A673 (cell line): Measurements from ENCODE around the gene EFNA5. TPM values are rescaled to one million over a fixed set of nuclear protein-coding genes. Genes with fewer than 3 reads are reported as not detected.

Source experiments
- BruUV-seq: library from RNA; stranded (reverse); fragments of 400-500 nt; replicated peaks from 2 replicates; lab custom pipeline; 2021; lab: Mats Ljungman, UMichigan
- CTCF ChIA-PET: fragments of 300-600 bp; sonication (Branson Sonifier 250); formaldehyde crosslinking; loops from one replicate; lab custom pipeline; 2022; ENCODE audit warnings: antibody characterized with exemption; lab: Charles Lee
- POLR2A ChIA-PET: fragments of 300-600 bp; sonication (Branson Sonifier 250); formaldehyde crosslinking; loops from one replicate; lab custom pipeline; 2022; ENCODE audit warnings: antibody characterized with exemption; ENCODE audit not compliant: low non-redundant PET; lab: Charles Lee
- DNase-seq: peaks from one replicate; pipeline ENCODE4 v3.0.0-alpha.2; 2015; ENCODE audit warnings: low spot score
- H3K27ac ChIP-seq: fragments of 200-600 bp; sonication (generic); 2 replicates; pipeline ENCODE4 v1.5.1; 2016; ENCODE audit warnings: mixed run types, low read depth, mild to moderate bottlenecking, mixed read lengths, antibody characterized with exemption, low read length; ENCODE audit not compliant: poor library complexity, severe bottlenecking
- H3K27me3 ChIP-seq: fragments of 200-600 bp; sonication (generic); replicated peaks from 2 replicates; pipeline ENCODE4 v1.6.1; 2017; ENCODE audit warnings: mixed run types, low read depth, mild to moderate bottlenecking, mixed read lengths, antibody characterized with exemption, low read length; ENCODE audit not compliant: insufficient read depth, poor library complexity
- H3K36me3 ChIP-seq: fragments of 200-600 bp; sonication (generic); 2 replicates; pipeline ENCODE4 v1.6.1; 2016; ENCODE audit warnings: mixed run types, mild to moderate bottlenecking, mixed read lengths, antibody characterized with exemption, low read length; ENCODE audit not compliant: insufficient read depth, poor library complexity, severe bottlenecking
- H3K4me1 ChIP-seq: fragments of 200-600 bp; sonication (generic); 2 replicates; pipeline ENCODE4 v1.6.1; 2017; ENCODE audit warnings: mixed run types, mild to moderate bottlenecking, mixed read lengths, antibody characterized with exemption, low read length; ENCODE audit not compliant: insufficient read depth, poor library complexity, severe bottlenecking
- H3K4me3 ChIP-seq: fragments of 200-600 bp; sonication (generic); 2 replicates; pipeline ENCODE4 v1.5.1; 2016; ENCODE audit warnings: low read depth, mixed run types, mild to moderate bottlenecking, mixed read lengths, low read length; ENCODE audit not compliant: poor library complexity, severe bottlenecking
- H3K9me3 ChIP-seq: fragments of 200-600 bp; sonication (generic); 2 replicates; pipeline ENCODE4 v1.6.1; 2016; ENCODE audit warnings: mixed run types, low read depth, mild to moderate bottlenecking, mixed read lengths, antibody characterized with exemption, low read length; ENCODE audit not compliant: poor library complexity, severe bottlenecking
- EZH2 ChIP-seq: fragments of 200-600 bp; sonication (generic); IDR thresholded peaks from 2 replicates; pipeline ENCODE4 v1.6.1; 2017; ENCODE audit warnings: borderline replicate concordance, low read depth, mild to moderate bottlenecking, mixed read lengths, antibody characterized with exemption, low read length; ENCODE audit not compliant: poor library complexity, severe bottlenecking
- intact Hi-C: fragments of 100-400 bp; cut with micrococcal nuclease; formaldehyde crosslinking; loops from one replicate; pipeline ENCODE4 v1.10.0; 2022; ENCODE audit not compliant: unreplicated experiment
- total RNA-seq: library from RNA; stranded (reverse); gene quantifications from 2 replicates; pipeline ENCODE4 v1.2.3, GENCODE V29; 2021
- TF ChIP-seq, protein P1 (sequence below): fragments of 300-800, 200-600 bp; sonication (generic); conservative IDR thresholded peaks from 2 replicates; pipeline ENCODE4 v1.5.1; 2017; ENCODE audit warnings: low read depth, mild to moderate bottlenecking, antibody characterized with exemption, low read length, moderate library complexity, mixed read lengths

Gene EFNA5
- total RNA-seq, 1 experiment from 2014 or later = 16.7 TPM

DNA sequence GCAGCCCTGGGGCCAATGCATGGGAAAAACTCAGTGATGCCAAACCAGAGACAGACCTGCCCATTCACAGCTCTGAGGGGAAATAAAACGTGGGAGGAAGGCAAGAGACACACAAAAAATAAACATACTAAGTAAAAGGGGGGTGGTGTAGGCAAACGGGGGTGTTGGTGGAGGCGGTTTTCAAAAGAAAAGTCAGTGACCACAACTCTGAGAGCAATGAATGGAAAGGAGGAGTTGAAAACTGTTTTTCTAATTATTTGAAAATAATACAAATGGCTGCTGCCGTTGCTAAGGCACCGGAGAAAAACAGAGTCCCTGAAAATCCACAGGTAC is 293.5 kb downstream of the EFNA5 start:
- CTCF ChIA-PET = no interaction called here
- no peaks in the 10 kb centered on the region for H3K27me3 ChIP-seq
- no peak for TF ChIP-seq EZH2
- TF ChIP-seq, protein P1, sequence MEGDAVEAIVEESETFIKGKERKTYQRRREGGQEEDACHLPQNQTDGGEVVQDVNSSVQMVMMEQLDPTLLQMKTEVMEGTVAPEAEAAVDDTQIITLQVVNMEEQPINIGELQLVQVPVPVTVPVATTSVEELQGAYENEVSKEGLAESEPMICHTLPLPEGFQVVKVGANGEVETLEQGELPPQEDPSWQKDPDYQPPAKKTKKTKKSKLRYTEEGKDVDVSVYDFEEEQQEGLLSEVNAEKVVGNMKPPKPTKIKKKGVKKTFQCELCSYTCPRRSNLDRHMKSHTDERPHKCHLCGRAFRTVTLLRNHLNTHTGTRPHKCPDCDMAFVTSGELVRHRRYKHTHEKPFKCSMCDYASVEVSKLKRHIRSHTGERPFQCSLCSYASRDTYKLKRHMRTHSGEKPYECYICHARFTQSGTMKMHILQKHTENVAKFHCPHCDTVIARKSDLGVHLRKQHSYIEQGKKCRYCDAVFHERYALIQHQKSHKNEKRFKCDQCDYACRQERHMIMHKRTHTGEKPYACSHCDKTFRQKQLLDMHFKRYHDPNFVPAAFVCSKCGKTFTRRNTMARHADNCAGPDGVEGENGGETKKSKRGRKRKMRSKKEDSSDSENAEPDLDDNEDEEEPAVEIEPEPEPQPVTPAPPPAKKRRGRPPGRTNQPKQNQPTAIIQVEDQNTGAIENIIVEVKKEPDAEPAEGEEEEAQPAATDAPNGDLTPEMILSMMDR = no peak
- no peaks in the 10 kb centered on the region for H3K36me3 ChIP-seq
- no peak overlapping the region for H3K27ac ChIP-seq
- BruUV-seq = no TSS peak
- POLR2A ChIA-PET = no interaction called here
- intact Hi-C loops = no loop called here
- peaks cover 15% of the 10 kb centered on the region for H3K4me1 ChIP-seq
- no peaks in the 10 kb centered on the region for H3K9me3 ChIP-seq
- H3K4me3 ChIP-seq = no peak overlapping the region
- no peak for DNase-seq

DNA sequence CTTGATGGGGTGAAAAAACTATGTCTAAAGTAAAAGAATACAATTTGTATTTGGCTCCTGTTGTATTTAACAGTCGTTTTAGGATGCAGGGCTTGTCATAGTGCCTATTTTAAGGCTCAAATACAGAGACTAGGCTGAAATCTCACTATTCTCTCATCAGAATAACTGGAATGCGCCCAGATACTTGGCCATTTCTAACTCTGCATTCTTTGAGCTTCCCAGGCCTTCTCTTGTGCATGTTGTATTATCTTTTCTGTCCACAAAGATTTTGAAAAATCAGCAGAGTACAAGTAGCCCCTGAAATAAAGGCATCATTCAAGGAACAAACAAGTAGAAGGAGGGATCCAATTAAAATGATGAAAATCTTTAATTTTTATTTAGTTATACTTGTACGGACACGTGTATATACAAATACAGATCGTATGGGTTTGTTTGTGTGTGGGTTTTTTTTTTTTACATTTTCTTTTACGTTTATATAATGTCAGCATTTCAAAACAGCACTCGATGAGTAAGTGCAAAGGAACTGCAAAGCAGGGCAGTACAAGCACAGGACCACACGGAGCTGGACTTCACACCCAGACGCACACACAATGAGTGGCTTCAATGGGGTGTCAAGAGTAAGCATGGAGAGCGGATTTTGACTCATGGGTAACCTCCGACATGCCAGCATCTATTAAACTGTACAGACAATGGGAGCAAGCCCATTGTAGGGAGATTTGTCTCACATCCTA is 294.0 kb downstream of the EFNA5 start:
- H3K9me3 ChIP-seq = no peaks in the 10 kb centered on the region
- intact Hi-C loops = no loop called here
- ChIA-PET POLR2A (no interaction called here), CTCF (no interaction called here)
- peaks cover 9% of the 10 kb centered on the region for H3K4me1 ChIP-seq
- H3K27me3 ChIP-seq = no peaks in the 10 kb centered on the region
- H3K4me3 ChIP-seq = no peak overlapping the region
- BruUV-seq = no TSS peak
- no peaks in the 10 kb centered on the region for H3K36me3 ChIP-seq
- DNase-seq = no peak
- no peak overlapping the region for H3K27ac ChIP-seq
- TF ChIP-seq EZH2 = no peak
- TF ChIP-seq, protein P1 = no peak

DNA sequence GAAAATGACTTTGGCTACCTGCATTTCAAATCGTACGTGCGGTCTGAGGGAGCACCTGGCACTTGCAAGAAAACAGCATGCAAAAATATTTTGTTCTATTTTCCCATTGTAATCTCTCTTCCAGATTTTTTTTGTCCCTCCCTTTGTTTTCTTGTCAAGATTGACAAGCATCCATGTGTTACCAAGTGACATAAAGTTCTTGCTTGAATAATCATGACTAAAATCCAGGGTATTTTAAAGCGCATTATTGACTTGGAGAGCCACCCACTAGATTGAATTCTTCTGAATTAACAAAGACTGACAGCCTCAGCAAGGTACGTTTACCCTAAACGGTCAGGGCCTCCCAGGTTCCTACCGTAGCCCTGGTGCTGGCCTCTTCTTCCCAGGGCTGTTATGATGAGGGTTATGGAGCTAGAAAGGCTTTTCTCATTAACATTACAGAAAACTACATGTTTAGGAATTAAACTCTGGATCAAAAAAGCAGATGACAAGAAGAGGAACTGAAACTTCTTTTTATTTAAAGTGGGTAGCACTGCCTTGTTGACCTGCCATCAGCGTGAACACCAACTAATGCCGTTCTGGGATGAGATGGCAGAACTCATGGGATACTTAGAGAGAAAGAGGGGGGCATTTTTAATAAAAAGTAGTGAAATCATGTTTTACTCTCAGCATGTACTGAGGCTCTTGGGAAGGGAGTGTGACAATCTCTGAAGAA is 297.0 kb downstream of the EFNA5 start:
- H3K4me1 ChIP-seq = no peaks in the 10 kb centered on the region
- no peaks in the 10 kb centered on the region for H3K27me3 ChIP-seq
- no peak overlapping the region for H3K27ac ChIP-seq
- H3K9me3 ChIP-seq = no peaks in the 10 kb centered on the region
- no peak overlapping the region for H3K4me3 ChIP-seq
- intact Hi-C loops = no loop called here
- ChIA-PET POLR2A (no interaction called here), CTCF (no interaction called here)
- no TSS peak for BruUV-seq
- no peaks in the 10 kb centered on the region for H3K36me3 ChIP-seq
- DNase-seq = no peak
- TF ChIP-seq, protein P1 = no peak
- no peak for TF ChIP-seq EZH2
